ENCODE results near the gene CECR2.

The CECR2 gene

DNA sequence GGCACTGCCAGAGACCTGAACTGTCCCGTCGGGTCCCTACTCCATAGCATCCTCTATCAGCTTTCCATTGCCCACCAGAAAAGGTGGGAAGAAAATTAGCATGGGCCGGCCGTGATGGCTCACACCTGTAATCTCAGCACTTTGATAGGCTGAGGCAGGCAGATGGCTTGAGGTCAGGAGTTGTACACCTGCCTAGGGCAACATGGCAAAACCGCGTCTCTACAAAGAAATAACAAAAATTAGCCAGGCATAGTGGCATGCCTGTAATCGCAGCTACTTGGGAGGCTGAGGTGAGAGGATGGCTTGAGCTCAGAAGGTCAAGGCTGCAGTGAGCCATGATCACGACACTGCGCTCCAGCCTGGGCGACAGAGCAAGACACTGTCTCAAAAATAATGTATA is 197.5 kb downstream of the CECR2 start:
- TF ChIP-seq, protein P1, sequence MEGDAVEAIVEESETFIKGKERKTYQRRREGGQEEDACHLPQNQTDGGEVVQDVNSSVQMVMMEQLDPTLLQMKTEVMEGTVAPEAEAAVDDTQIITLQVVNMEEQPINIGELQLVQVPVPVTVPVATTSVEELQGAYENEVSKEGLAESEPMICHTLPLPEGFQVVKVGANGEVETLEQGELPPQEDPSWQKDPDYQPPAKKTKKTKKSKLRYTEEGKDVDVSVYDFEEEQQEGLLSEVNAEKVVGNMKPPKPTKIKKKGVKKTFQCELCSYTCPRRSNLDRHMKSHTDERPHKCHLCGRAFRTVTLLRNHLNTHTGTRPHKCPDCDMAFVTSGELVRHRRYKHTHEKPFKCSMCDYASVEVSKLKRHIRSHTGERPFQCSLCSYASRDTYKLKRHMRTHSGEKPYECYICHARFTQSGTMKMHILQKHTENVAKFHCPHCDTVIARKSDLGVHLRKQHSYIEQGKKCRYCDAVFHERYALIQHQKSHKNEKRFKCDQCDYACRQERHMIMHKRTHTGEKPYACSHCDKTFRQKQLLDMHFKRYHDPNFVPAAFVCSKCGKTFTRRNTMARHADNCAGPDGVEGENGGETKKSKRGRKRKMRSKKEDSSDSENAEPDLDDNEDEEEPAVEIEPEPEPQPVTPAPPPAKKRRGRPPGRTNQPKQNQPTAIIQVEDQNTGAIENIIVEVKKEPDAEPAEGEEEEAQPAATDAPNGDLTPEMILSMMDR (IDR thresholded peaks at IDR 0.05): no peak
- DNase-seq: no peak
- Histone ChIP-seq H3K27ac (no peak overlapping the region), H3K9me3 (no peaks in the 10 kb centered on the region), H3K36me3 (no peaks in the 10 kb centered on the region), H3K4me3 (no peak overlapping the region), H3K27me3 (no peaks in the 10 kb centered on the region), H3K4me1 (peaks cover 4 to 45% (median 29%) of the 10 kb centered on the region in 4 donors)
- intact Hi-C loops (cut with DNase I; ENCODE audit: low total_unique reads): no loop called here

DNA sequence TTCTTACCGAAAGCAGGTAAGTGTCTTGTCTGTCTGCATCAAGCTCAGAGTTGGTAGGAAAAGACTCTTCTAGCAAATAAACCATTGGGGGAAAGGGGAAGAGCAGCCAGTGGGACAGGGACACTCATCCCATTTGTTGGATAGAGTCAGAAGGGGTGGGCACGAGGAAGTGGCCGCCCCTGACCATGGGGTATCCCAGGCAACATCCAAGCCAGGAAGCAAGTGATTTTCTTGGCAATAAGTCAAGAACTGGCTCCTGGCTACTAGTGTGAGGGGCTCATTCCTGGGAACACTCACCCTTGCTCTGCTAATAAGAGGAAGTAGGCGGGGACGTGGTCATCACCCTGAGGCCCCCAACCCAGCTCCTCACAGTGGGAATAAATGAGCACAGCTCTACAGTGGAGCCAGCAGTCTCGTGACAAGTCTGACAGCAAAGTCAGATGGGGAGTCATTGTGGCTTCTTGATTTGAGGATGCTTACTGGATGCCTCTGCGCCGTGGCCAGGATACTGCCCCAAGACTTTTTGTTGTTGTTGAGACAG is 200.8 kb downstream of the CECR2 start:
- intact Hi-C loops (cut with DNase I; ENCODE audit: low total_unique reads): no loop called here
- TF ChIP-seq, protein P1 (IDR thresholded peaks at IDR 0.05): no peak
- Histone ChIP-seq H3K27me3 (no peaks in the 10 kb centered on the region), H3K27ac (peak overlapping the region; percentile 75 to 79), H3K4me1 (peaks cover 4 to 28% (median 22%) of the 10 kb centered on the region in 4 donors), H3K9me3 (no peaks in the 10 kb centered on the region), H3K4me3 (peak overlapping the region in 1 of 2 donors; percentile 53), H3K36me3 (no peaks in the 10 kb centered on the region)
- no peak for DNase-seq

DNA sequence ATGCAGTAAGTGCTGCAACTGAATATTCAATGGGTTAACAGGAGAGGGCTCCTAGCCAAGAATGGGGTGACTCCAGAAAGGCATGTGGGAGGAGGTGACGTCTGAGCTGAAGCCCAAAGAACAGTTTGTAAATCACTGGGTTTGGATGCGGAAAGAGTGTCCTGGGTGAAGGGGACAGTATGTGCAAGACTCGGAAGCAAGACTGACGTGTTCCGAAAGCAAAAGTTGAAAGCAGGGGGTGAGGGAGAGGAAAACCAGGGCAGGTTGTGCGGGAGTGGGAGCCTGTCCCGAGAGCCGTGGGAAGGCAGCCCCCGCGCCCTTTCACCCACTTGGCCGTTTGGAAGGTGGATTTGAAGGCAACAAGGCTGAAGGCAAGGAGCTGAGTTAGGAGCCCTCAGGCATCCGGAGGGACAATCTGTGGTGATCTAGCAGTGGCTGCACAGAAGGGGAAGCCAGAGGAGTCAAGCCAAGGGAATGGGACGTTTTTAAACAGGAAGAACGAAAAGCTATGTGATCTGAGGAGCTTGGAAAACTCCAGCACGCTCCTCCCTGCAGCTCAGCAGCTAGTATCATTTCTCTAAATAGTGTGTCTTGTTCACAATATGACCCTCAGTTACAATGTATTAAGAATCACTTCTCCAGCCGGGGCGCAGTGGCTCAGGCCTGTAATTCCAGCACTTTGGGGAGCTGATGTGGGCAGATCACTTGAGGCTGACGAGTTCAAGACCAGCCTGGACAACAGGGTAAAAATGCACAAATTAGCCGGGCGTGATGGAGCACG is 201.8 kb downstream of the CECR2 start:
- Histone ChIP-seq H3K27me3 (no peaks in the 10 kb centered on the region), H3K9me3 (no peaks in the 10 kb centered on the region), H3K4me1 (peaks cover 4 to 28% (median 22%) of the 10 kb centered on the region in 4 donors), H3K27ac (peak overlapping the region; percentile 75 to 79), H3K4me3 (peak overlapping the region; percentile 38 to 53), H3K36me3 (no peaks in the 10 kb centered on the region)
- DNase-seq: peak; percentile 78 to 90
- TF ChIP-seq, protein P1 (IDR thresholded peaks at IDR 0.05): no peak
- intact Hi-C loops (cut with DNase I; ENCODE audit: low total_unique reads): no loop called here

DNA sequence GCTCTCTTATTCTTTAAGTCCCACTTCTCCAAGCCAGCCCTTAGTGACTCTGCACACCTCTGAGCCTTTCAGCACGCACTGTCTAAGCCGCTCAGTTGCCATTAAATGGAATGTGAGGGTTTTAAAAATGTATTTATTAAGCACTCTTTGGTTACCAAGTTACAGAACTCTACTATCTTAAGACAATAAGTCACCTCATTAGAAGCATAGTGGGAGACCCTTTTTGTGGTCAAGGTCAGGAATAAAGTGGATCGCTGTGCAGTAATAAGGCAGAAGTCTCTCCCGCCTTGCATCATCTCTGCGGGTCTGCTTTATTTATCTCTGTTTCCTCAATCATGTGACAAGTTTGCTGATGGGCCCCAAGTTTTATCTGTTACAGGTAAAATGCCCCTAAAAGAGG is 205.9 kb downstream of the CECR2 start:
- Histone ChIP-seq H3K4me3 (no peak overlapping the region), H3K4me1 (peaks cover 2 to 20% (median 15%) of the 10 kb centered on the region in 4 donors), H3K27me3 (no peaks in the 10 kb centered on the region), H3K27ac (no peak overlapping the region), H3K9me3 (no peaks in the 10 kb centered on the region), H3K36me3 (no peaks in the 10 kb centered on the region)
- DNase-seq: no peak
- TF ChIP-seq, protein P1 (IDR thresholded peaks at IDR 0.05): no peak
- intact Hi-C loops (cut with DNase I; ENCODE audit: low total_unique reads): no loop called here

DNA sequence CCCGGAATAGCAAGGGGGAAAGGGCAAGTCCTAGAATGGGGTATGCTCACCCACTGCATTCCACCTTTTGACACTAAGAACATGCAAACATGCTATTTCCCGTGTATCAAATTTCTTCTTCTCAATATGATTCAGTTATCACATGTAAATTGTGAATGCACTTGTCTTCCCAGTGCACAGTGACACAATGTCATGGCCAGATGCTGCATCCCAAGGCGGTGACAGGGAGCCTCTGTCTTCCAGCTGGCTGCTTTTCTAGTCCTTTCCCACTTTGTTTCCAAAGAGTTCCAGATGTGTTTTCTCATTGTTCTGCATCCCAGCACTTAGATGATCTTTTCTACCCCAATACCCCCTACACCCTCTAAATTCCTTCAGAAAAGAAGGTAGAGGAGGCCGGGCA is 206.4 kb downstream of the CECR2 start:
- TF ChIP-seq, protein P1 (IDR thresholded peaks at IDR 0.05): no peak
- Histone ChIP-seq H3K36me3 (no peaks in the 10 kb centered on the region), H3K9me3 (no peaks in the 10 kb centered on the region), H3K27ac (no peak overlapping the region), H3K4me1 (peaks cover 0 to 15% (median 10%) of the 10 kb centered on the region in 4 donors), H3K27me3 (no peaks in the 10 kb centered on the region), H3K4me3 (no peak overlapping the region)
- DNase-seq: no peak
- intact Hi-C loops (cut with DNase I; ENCODE audit: low total_unique reads): no loop called here

All from tibial artery (tissue), 4 donors.